Measurements from ENCODE around the gene RNF14.

RNF14 gene

DNA sequence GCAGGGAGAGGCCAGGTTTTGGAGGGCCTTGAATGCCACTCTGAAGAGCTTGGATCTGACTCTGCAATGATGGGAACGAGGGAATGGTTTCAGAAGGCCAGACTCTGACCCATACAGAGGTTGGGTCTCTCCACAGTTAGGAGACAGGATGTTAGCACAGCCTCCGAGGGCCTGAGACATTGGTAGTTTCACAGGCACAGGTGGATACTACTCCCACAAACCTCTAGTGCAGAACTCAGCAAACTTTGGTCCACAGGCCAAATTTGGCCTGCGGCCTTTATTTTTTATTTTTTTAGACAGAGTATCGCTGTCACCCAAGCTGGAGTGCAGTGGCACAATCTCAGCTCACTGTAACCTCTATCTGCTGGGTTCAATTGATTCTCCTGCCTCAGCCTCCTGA is 41.0 kb downstream of the RNF14 start:
- H3K4ac ChIP-seq (ENCODE audit: low read depth, low read length): no peak overlapping the region
- H2AK5ac ChIP-seq (ENCODE audit: low read length): no peak overlapping the region
- no peak overlapping the region for H3K9ac ChIP-seq (ENCODE audit: low read length)
- H3K79me1 ChIP-seq (ENCODE audit: low read length): no peaks in the 10 kb centered on the region
- no peak overlapping the region for H3K23ac ChIP-seq (ENCODE audit: low read length)
- no peak overlapping the region for H2BK120ac ChIP-seq (ENCODE audit: low read depth, low read length)
- H3K27me3 ChIP-seq (ENCODE audit: insufficient read depth, low read length, poor library complexity): no peaks in the 10 kb centered on the region
- DNase-seq: no peak
- H3K4me1 ChIP-seq (ENCODE audit: control insufficient read depth, low read depth, low read length): no peaks in the 10 kb centered on the region
- H3K18ac ChIP-seq (ENCODE audit: low read length): no peak overlapping the region
- H4K8ac ChIP-seq (ENCODE audit: low read depth, low read length): no peak overlapping the region
- no peaks in the 10 kb centered on the region for H3K79me2 ChIP-seq (ENCODE audit: control insufficient read depth, insufficient read depth, low read length)
- H3K4me3 ChIP-seq (ENCODE audit: low read length): no peak overlapping the region
- no peak overlapping the region for H3K56ac ChIP-seq (ENCODE audit: low read length)
- H3K4me2 ChIP-seq (ENCODE audit: low read length): no peak overlapping the region
- H3K36me3 ChIP-seq (ENCODE audit: control insufficient read depth, insufficient read depth, low read length): peaks cover 2% of the 10 kb centered on the region
- H4K5ac ChIP-seq (ENCODE audit: low read length): no peak overlapping the region
- WGBS (ENCODE audit: extremely low coverage, insufficient coverage, low lambda C conversion rate): no CpG with 5 or more reads among the region's 4 CpGs
- no peak overlapping the region for H3K27ac ChIP-seq (ENCODE audit: low read depth, low read length)
- no peak overlapping the region for H2BK15ac ChIP-seq (replicated peaks; ENCODE audit: low read depth)
- H2BK5ac ChIP-seq (ENCODE audit: low read length): no peak overlapping the region

DNA sequence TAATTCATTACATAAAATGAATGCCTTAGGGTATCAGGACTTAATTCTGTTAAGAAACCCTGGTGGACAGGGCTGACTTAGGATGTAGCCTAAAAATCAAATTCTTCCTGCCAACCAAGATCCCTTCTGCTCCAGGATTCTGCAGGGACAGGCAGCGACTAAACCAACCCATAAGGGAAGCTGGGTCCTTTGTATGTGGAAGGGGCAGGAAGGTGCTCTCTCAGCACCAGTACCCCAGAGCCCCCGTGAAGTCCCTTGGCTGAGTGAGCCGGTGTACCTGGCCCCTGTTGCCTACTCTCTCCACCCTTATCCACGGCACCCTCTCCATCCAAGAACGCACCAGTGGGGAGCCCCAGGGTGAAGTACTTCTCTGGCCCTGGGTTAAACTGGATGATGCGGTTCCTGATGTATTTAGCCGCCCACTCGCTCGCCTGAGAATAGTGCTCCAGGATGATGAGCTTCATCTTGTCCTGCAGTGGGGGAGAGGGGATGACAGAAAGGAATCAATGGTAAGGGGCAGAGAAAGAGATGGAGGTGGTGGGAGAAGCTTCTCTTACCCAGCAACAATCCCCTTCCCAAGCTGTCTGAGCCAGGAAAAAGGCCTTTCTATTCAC is 42.8 kb downstream of the RNF14 start:
- Histone ChIP-seq H3K79me2 (ENCODE audit: control insufficient read depth, insufficient read depth, low read length) (no peaks in the 10 kb centered on the region), H3K9ac (ENCODE audit: low read length) (no peak overlapping the region), H3K18ac (ENCODE audit: low read length) (no peak overlapping the region), H3K79me1 (ENCODE audit: low read length) (no peaks in the 10 kb centered on the region), H3K4me1 (ENCODE audit: control insufficient read depth, low read depth, low read length) (no peaks in the 10 kb centered on the region), H2BK5ac (ENCODE audit: low read length) (no peak overlapping the region), H3K23ac (ENCODE audit: low read length) (no peak overlapping the region), H2BK120ac (ENCODE audit: low read depth, low read length) (no peak overlapping the region), H3K27me3 (ENCODE audit: insufficient read depth, low read length, poor library complexity) (no peaks in the 10 kb centered on the region), H3K4me3 (ENCODE audit: low read length) (no peak overlapping the region), H4K5ac (ENCODE audit: low read length) (no peak overlapping the region), H3K27ac (ENCODE audit: low read depth, low read length) (no peak overlapping the region), H3K56ac (ENCODE audit: low read length) (no peak overlapping the region), H3K4ac (ENCODE audit: low read depth, low read length) (no peak overlapping the region), H2AK5ac (ENCODE audit: low read length) (no peak overlapping the region), H4K8ac (ENCODE audit: low read depth, low read length) (no peak overlapping the region), H3K36me3 (ENCODE audit: control insufficient read depth, insufficient read depth, low read length) (no peaks in the 10 kb centered on the region), H3K4me2 (ENCODE audit: low read length) (peak overlapping the region; percentile 51), H2BK15ac (replicated peaks; ENCODE audit: low read depth) (no peak overlapping the region)
- no peak for DNase-seq
- WGBS (ENCODE audit: extremely low coverage, insufficient coverage, low lambda C conversion rate): no CpG with 5 or more reads among the region's 9 CpGs

DNA sequence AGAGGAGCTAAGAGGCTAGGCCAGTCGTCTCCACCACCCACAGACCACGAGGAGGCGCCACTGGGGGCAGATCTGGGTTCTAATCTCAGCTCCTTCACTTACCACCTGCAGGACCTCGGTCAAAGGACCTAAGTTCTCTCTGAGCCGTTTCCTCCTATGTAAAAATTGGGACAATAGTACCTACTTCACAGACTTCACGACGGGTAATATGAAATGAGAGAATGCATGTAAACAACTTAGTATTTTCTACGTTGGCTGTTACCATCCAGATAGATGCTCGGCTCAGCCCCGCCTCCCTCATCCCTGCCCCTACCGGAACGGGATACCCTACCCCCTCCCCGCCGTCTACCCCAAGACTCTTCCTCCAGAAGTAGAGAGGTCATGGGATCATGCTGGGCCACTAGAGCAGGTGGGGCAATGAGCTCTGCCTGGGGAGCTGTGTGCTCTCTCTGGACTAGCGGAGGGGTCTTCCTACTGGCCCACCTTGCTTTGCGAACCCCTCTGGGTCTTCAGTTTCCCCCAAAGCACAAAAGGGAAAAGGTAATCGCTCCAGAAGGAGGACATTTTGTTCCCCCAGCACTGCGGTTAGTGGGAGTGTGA is 43.4 kb downstream of the RNF14 start:
- Histone ChIP-seq H3K27ac (ENCODE audit: low read depth, low read length) (no peak overlapping the region), H4K8ac (ENCODE audit: low read depth, low read length) (peak overlapping the region; percentile 2)

DNA sequence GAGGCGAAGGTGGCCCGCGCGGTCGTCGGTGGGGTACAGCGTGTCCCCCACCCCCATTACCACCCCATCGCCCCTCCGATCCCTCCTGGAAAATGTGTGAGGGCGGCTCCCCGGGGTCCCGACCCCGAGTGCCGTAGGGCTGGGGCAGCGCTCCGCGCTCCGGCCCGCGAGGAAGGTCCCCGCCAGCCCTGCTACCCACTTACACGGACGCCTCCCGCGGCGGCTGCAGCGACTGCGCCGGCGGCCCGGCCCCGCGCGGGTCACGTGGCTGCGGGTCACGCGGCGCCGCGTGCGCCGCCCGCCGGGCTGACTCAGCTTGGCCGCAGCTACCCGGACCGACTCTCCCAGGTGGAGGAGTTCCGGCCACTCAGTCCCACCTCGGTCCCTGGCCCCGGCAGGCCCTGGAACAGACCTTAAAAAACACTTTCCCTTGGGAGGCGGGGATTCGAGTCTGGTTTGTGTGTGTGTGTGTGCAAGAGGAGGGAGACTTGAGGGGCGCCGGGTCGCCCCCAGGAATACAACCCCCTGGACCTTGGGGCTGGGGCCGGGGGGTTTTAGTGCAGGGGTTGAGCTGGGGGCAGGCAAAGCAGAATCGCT is 44.0 kb downstream of the RNF14 start, which contains the start of gene GNPDA1:
TSS of gene GNPDA1 (minus strand) at position 236 of the 597 bp plus-strand sequence. CDS start 992 bp downstream, outside the sequence.
- peak; percentile 74 for DNase-seq
- no peaks in the 10 kb centered on the region for H3K27me3 ChIP-seq (ENCODE audit: insufficient read depth, low read length, poor library complexity)
- H3K4ac ChIP-seq (ENCODE audit: low read depth, low read length): peak within 1 kb of the TSS; percentile 93
- no peak within 1 kb of the TSS for H2BK5ac ChIP-seq (ENCODE audit: low read length)
- H3K4me3 ChIP-seq (ENCODE audit: low read length): peak within 1 kb of the TSS; percentile 12
- peak within 1 kb of the TSS; percentile 51 for H3K4me2 ChIP-seq (ENCODE audit: low read length)
- peak within 1 kb of the TSS; percentile 19 for H3K27ac ChIP-seq (ENCODE audit: low read depth, low read length)
- no CpG with 5 or more reads among the region's 58 CpGs for WGBS (ENCODE audit: extremely low coverage, insufficient coverage, low lambda C conversion rate)
- H3K9ac ChIP-seq (ENCODE audit: low read length): peak within 1 kb of the TSS; percentile 59
- H3K79me1 ChIP-seq (ENCODE audit: low read length): no peaks in the 10 kb centered on the region
- no peak within 1 kb of the TSS for H3K23ac ChIP-seq (ENCODE audit: low read length)
- no peak within 1 kb of the TSS for H2AK5ac ChIP-seq (ENCODE audit: low read length)
- H4K8ac ChIP-seq (ENCODE audit: low read depth, low read length): peak within 1 kb of the TSS; percentile 91
- H2BK15ac ChIP-seq (replicated peaks; ENCODE audit: low read depth): peak within 1 kb of the TSS; percentile 27
- H3K4me1 ChIP-seq (ENCODE audit: control insufficient read depth, low read depth, low read length): no peaks in the 10 kb centered on the region
- no peak within 1 kb of the TSS for H4K5ac ChIP-seq (ENCODE audit: low read length)
- H3K79me2 ChIP-seq (ENCODE audit: control insufficient read depth, insufficient read depth, low read length): no peaks in the 10 kb centered on the region
- peak within 1 kb of the TSS; percentile 83 for H3K56ac ChIP-seq (ENCODE audit: low read length)
- H3K18ac ChIP-seq (ENCODE audit: low read length): peak within 1 kb of the TSS; percentile 97
- H2BK120ac ChIP-seq (ENCODE audit: low read depth, low read length): peak within 1 kb of the TSS; percentile 64
- no peaks in the 10 kb centered on the region for H3K36me3 ChIP-seq (ENCODE audit: control insufficient read depth, insufficient read depth, low read length)

More for the DNA sequence above, 43.4 kb downstream of the RNF14 start:
- Histone ChIP-seq H3K18ac (ENCODE audit: low read length) (peak overlapping the region; percentile 97), H3K4ac (ENCODE audit: low read depth, low read length) (no peak overlapping the region), H2BK120ac (ENCODE audit: low read depth, low read length) (no peak overlapping the region), H3K27me3 (ENCODE audit: insufficient read depth, low read length, poor library complexity) (no peaks in the 10 kb centered on the region), H3K36me3 (ENCODE audit: control insufficient read depth, insufficient read depth, low read length) (no peaks in the 10 kb centered on the region), H3K4me1 (ENCODE audit: control insufficient read depth, low read depth, low read length) (no peaks in the 10 kb centered on the region), H2BK15ac (replicated peaks; ENCODE audit: low read depth) (no peak overlapping the region), H3K9ac (ENCODE audit: low read length) (peak overlapping the region; percentile 59), H2AK5ac (ENCODE audit: low read length) (no peak overlapping the region), H2BK5ac (ENCODE audit: low read length) (no peak overlapping the region), H3K79me1 (ENCODE audit: low read length) (no peaks in the 10 kb centered on the region), H3K23ac (ENCODE audit: low read length) (no peak overlapping the region), H3K4me2 (ENCODE audit: low read length) (peak overlapping the region; percentile 51), H3K56ac (ENCODE audit: low read length) (peak overlapping the region; percentile 83), H3K79me2 (ENCODE audit: control insufficient read depth, insufficient read depth, low read length) (no peaks in the 10 kb centered on the region), H4K5ac (ENCODE audit: low read length) (no peak overlapping the region), H3K4me3 (ENCODE audit: low read length) (peak overlapping the region; percentile 12)
- peak; percentile 84 for DNase-seq
- no CpG with 5 or more reads among the region's 18 CpGs for WGBS (ENCODE audit: extremely low coverage, insufficient coverage, low lambda C conversion rate)

- H2BK5ac ChIP-seq (ENCODE audit: low read length): no peak overlapping the region
- H3K4me3 ChIP-seq (ENCODE audit: low read length): no peak overlapping the region
- no peak overlapping the region for H2AK5ac ChIP-seq (ENCODE audit: low read length)
- no peaks in the 10 kb centered on the region for H3K4me1 ChIP-seq (ENCODE audit: control insufficient read depth, low read depth, low read length)
- H2BK120ac ChIP-seq (ENCODE audit: low read depth, low read length): no peak overlapping the region
- no peaks in the 10 kb centered on the region for H3K79me2 ChIP-seq (ENCODE audit: control insufficient read depth, insufficient read depth, low read length)
- WGBS (ENCODE audit: extremely low coverage, insufficient coverage, low lambda C conversion rate): no CpG with 5 or more reads among the region's 16 CpGs
- H3K56ac ChIP-seq (ENCODE audit: low read length): no peak overlapping the region
- no peak overlapping the region for H3K27ac ChIP-seq (ENCODE audit: low read depth, low read length)
- peak overlapping the region; percentile 20 for H3K4ac ChIP-seq (ENCODE audit: low read depth, low read length)
- no peak overlapping the region for H4K8ac ChIP-seq (ENCODE audit: low read depth, low read length)
- no peak overlapping the region for H4K5ac ChIP-seq (ENCODE audit: low read length)
- H3K79me1 ChIP-seq (ENCODE audit: low read length): no peaks in the 10 kb centered on the region
- H3K4me2 ChIP-seq (ENCODE audit: low read length): no peak overlapping the region
- H3K36me3 ChIP-seq (ENCODE audit: control insufficient read depth, insufficient read depth, low read length): no peaks in the 10 kb centered on the region
- H3K18ac ChIP-seq (ENCODE audit: low read length): no peak overlapping the region
- no peak overlapping the region for H2BK15ac ChIP-seq (replicated peaks; ENCODE audit: low read depth)
- H3K9ac ChIP-seq (ENCODE audit: low read length): no peak overlapping the region
- no peak overlapping the region for H3K23ac ChIP-seq (ENCODE audit: low read length)
- DNase-seq: no peak
- H3K27me3 ChIP-seq (ENCODE audit: insufficient read depth, low read length, poor library complexity): no peaks in the 10 kb centered on the region
These were observed 45.0 kb downstream of the RNF14 start for GRCh38 chr5:142013734-142014521.

Measured in mesendoderm (in vitro differentiated cells).